Right atrium auricular region (tissue), 2 donors: ENCODE measurements around the gene TMEM163. TPM values are rescaled to one million over a fixed set of nuclear protein-coding genes. Genes with fewer than 3 reads are reported as not detected.

Experiments used
- DNase-seq: peaks from one replicate; pipeline ENCODE4 v3.0.0-alpha.2; 2019; ENCODE audit warnings: low spot score
- H3K27ac ChIP-seq, 2 donors: fragments of 200-600 bp; sonication (generic); 1 replicate in 1 of 2; 2 replicates in 1 of 2; pipeline ENCODE4 v1.5.1; 2016 to 2019
- H3K27me3 ChIP-seq, 2 donors: fragments of 200-600 bp; sonication (generic); one replicate each; pipeline versions ENCODE4 v1.5.1 to v1.6.0; 2017 to 2019
- H3K36me3 ChIP-seq: fragments of 200-600 bp; sonication (generic); one replicate; pipeline ENCODE4 v1.5.1; 2016
- H3K4me1 ChIP-seq, 2 donors: fragments of 200-600 bp; sonication (generic); one replicate each; pipeline versions ENCODE4 v1.5.1 to v1.6.0; 2017 to 2019
- H3K4me3 ChIP-seq, 2 donors: fragments of 200-600 bp; sonication (generic); 1 replicate in 1 of 2; 2 replicates in 1 of 2; pipeline ENCODE4 v1.5.1; 2017 to 2019; ENCODE audit warnings: mild to moderate bottlenecking in 1 of 2, moderate library complexity in 1 of 2
- H3K9me3 ChIP-seq, 2 donors: fragments of 200-600 bp; sonication (generic); one replicate each; pipeline ENCODE4 v1.5.1; 2019
- total RNA-seq, 2 donors: library from RNA; depleted of rRNA; stranded (reverse); fragments of >200 nt; gene quantifications; one replicate each; pipeline ENCODE4 v1.1.0, GENCODE V29; 2016
- TF ChIP-seq, protein P1 (sequence below), 2 donors: fragments of 200-600 bp; sonication (generic); IDR thresholded peaks; one replicate each; pipeline ENCODE4 v1.5.1; 2019; ENCODE audit warnings: antibody characterized with exemption in 2 of 2

Gene TMEM163
- total RNA-seq, 2 donors from 2014 or later, result 3.1 to 8.9 TPM

DNA sequence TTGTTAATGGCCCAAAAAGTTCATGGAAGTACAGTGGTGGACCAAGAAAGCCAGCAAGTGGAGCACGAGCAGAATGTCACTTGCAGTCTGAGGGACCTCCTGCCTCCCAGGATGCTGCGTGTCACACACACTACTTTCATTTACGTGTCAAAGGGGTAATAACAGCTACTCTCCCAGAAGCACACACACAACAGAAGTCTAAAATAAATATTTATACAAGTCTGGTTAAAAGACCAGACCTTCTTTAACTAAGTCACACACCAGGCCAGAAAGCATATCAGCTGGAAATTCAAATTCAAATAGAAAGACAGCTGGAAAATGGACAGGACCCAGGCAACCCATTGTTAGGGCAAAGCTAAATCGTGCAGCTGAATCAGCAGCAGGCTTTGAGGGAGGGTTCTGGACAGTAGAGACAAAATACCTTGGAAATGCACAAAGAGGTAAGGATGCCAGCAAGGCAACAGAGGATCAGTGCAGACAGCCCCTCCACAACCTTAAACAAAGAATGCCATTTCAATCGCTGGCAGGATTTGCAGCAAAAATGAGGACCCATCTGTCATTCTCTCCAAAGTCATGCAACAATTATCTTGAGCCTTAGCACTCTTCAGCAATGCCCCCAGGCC, 160.5 kb downstream of the TMEM163 start:
- TF ChIP-seq, protein P1, sequence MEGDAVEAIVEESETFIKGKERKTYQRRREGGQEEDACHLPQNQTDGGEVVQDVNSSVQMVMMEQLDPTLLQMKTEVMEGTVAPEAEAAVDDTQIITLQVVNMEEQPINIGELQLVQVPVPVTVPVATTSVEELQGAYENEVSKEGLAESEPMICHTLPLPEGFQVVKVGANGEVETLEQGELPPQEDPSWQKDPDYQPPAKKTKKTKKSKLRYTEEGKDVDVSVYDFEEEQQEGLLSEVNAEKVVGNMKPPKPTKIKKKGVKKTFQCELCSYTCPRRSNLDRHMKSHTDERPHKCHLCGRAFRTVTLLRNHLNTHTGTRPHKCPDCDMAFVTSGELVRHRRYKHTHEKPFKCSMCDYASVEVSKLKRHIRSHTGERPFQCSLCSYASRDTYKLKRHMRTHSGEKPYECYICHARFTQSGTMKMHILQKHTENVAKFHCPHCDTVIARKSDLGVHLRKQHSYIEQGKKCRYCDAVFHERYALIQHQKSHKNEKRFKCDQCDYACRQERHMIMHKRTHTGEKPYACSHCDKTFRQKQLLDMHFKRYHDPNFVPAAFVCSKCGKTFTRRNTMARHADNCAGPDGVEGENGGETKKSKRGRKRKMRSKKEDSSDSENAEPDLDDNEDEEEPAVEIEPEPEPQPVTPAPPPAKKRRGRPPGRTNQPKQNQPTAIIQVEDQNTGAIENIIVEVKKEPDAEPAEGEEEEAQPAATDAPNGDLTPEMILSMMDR (IDR thresholded peaks at IDR 0.05), result no peak

DNA sequence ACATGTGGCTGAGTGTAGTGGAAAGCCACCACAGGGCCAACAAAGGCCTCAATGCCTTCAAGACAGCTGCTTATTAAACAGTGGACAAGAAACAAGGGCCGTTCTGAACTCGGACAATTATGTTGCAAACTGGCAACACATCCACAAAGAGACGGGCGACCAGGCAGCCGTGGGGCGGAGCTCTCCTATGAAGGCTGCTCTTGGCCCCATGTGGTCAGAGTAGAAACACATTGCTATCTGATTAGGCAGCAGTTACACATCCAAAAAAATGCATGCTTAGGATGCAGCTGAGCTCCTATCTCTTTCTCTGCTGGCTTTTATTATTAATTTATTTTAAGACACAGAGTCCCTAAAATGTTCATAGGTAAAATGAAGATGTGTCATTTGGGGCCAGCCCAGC, 163.4 kb downstream of the TMEM163 start:
- no peak for DNase-seq

More for the DNA sequence above, 160.5 kb downstream of the TMEM163 start:
- no peaks in the 10 kb centered on the region for H3K9me3 ChIP-seq
- H3K4me3 ChIP-seq, result no peak overlapping the region
- H3K27ac ChIP-seq, result no peak overlapping the region
- H3K36me3 ChIP-seq, result no peaks in the 10 kb centered on the region
- no peak for DNase-seq
- H3K4me1 ChIP-seq, result no peaks in the 10 kb centered on the region
- H3K27me3 ChIP-seq, result no peaks in the 10 kb centered on the region

DNA sequence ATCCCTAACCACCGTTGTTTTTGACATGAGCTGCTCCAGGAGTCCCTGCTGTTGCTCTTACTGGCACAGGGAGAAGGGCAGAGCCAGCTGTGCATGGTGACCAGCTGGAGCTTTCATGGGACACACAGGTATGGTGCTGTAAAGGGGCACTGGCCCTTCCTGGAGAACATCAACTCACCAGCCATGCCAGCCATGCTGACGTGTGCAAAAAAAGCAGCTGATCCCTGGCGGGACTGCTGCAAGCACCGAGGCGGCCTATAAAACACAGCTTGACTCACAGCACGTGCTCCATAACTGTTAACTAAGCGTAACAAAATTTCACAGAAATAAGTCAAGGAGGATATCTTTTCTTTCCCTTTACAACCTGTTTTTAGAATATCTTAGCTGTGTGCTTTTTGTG, 165.1 kb downstream of the TMEM163 start:
- Histone ChIP-seq H3K4me3 (no peak overlapping the region), H3K27ac (no peak overlapping the region), H3K36me3 (no peaks in the 10 kb centered on the region), H3K4me1 (no peaks in the 10 kb centered on the region), H3K27me3 (no peaks in the 10 kb centered on the region), H3K9me3 (no peaks in the 10 kb centered on the region)
- DNase-seq, result no peak
- TF ChIP-seq, protein P1 (IDR thresholded peaks at IDR 0.05), result no peak

More for the DNA sequence above, 163.4 kb downstream of the TMEM163 start:
- H3K27me3 ChIP-seq, result no peaks in the 10 kb centered on the region
- TF ChIP-seq, protein P1 (IDR thresholded peaks at IDR 0.05), result no peak
- H3K4me3 ChIP-seq, result no peak overlapping the region
- no peaks in the 10 kb centered on the region for H3K4me1 ChIP-seq
- no peaks in the 10 kb centered on the region for H3K9me3 ChIP-seq
- H3K36me3 ChIP-seq, result no peaks in the 10 kb centered on the region
- H3K27ac ChIP-seq, result no peak overlapping the region

DNA sequence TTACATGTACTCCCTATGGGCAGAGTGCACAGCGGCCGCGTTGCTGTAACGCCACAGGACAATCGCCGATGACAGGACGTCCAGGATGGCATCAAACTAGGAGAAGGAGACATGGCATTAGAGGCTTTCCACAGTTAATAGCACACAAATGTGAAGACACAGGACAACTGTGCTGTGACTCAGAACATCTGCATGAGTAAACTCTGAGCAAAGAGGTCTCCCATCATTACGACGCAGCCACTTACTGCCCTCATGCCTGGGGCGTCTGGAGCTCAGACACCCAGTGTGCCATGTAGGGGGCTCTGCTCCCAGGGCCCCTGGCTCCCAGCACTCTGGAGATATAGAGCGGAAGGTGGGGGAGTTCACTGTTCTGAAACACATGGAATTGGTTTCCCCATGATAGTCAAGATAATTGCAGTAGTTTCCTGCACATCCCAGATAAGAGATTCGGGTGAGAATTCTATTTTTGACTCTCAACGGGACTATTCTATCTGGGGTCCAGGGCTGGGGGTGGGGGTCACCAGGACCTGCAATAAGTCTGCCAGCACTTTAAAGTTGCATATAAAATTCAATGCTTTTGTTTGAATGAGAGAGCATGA, 168.1 kb downstream of the TMEM163 start:
- H3K27ac ChIP-seq, result no peak overlapping the region
- H3K27me3 ChIP-seq, result no peaks in the 10 kb centered on the region
- no peaks in the 10 kb centered on the region for H3K9me3 ChIP-seq
- TF ChIP-seq, protein P1 (IDR thresholded peaks at IDR 0.05), result no peak
- H3K36me3 ChIP-seq, result no peaks in the 10 kb centered on the region
- no peak overlapping the region for H3K4me3 ChIP-seq
- H3K4me1 ChIP-seq, result no peaks in the 10 kb centered on the region
- no peak for DNase-seq

DNA sequence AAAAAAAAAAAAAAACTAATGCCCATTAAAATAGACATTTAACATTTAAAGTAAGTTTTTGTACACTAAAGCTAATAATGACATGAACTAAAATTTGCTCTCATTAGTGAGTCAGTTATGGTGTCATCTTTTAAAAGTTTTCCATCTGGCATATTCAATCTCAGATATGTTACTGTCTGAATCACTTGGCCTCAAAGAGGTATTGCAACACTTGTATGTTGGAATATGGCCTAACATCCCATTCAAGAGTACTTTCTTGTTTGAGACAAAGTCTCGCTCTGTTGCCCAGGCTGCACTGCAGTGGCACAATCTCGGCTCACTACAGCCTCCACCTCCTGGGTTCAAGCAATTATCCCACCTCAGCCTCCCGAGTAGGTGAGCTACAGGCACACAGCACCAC, 169.7 kb downstream of the TMEM163 start:
- TF ChIP-seq, protein P1 (IDR thresholded peaks at IDR 0.05), result no peak

More for the DNA sequence above, 169.7 kb downstream of the TMEM163 start:
- Histone ChIP-seq H3K4me1 (no peaks in the 10 kb centered on the region), H3K27ac (no peak overlapping the region), H3K9me3 (no peaks in the 10 kb centered on the region), H3K4me3 (no peak overlapping the region), H3K36me3 (no peaks in the 10 kb centered on the region), H3K27me3 (no peaks in the 10 kb centered on the region)
- DNase-seq, result no peak
